Progenitor cell of endocrine pancreas (in vitro differentiated cells): ENCODE results near the gene TMEM9B. TPM values are rescaled to one million over a fixed set of nuclear protein-coding genes. Genes with fewer than 3 reads are reported as not detected.
"Not testable (repeated sequence)": the region's sequence is repeated elsewhere in the genome, so short reads cannot be mapped to it uniquely, and the experiment has no call there.

Experiments
- DNase-seq: peaks from one replicate; pipeline ENCODE4 v3.0.0; 2021; ENCODE audit warnings: low spot score; ENCODE audit not compliant: unreplicated experiment
- H3K27ac Mint-ChIP-seq: 2 replicates; pipeline ENCODE4 v1.8.0; 2021; ENCODE audit warnings: mild to moderate bottlenecking, moderate library complexity, mixed read lengths
- H3K27me3 Mint-ChIP-seq: 2 replicates; pipeline ENCODE4 v1.8.0; 2021; ENCODE audit warnings: mixed read lengths
- H3K36me3 Mint-ChIP-seq: 2 replicates; pipeline ENCODE4 v1.8.0; 2022; ENCODE audit warnings: mixed read lengths; ENCODE audit not compliant: insufficient read depth
- H3K4me1 Mint-ChIP-seq: 2 replicates; pipeline ENCODE4 v1.8.0; 2021; ENCODE audit warnings: low read depth, mixed read lengths
- H3K4me3 Mint-ChIP-seq: 2 replicates; pipeline ENCODE4 v1.8.0; 2021; ENCODE audit warnings: low read depth, mild to moderate bottlenecking, moderate library complexity, mixed read lengths
- H3K9me3 Mint-ChIP-seq: 2 replicates; pipeline ENCODE4 v1.8.0; 2021; ENCODE audit warnings: low read depth, mixed read lengths
- CTCF ChIP-seq: fragments of 200-600 bp; sonication (generic); IDR thresholded peaks from one replicate; pipeline ENCODE4 v1.5.0; 2021; ENCODE audit warnings: antibody characterized with exemption, mild to moderate bottlenecking; ENCODE audit not compliant: unreplicated experiment
- long read RNA-seq: library from polyadenylated mRNA; unstranded; transcript quantifications from one replicate; pipeline ENCODE4 v2.0.0, GENCODE V29; 2020
- total RNA-seq: library from RNA; stranded (reverse); gene quantifications from 2 replicates; pipeline ENCODE4 v1.2.1, GENCODE V29; 2021

The TMEM9B gene
- 20.4 and 21.2 TPM in 2 replicates for total RNA-seq
- long read RNA-seq, transcript TMEM9B-205 (5 exons, 2,083 nt) = major isoform, 200 of 225 reads
- long read RNA-seq, transcript TMEM9B-202 (5 exons, 1,433 nt) = minor isoform, 14 of 225 reads
- long read RNA-seq, transcript TMEM9B-201 (4 exons, 1,659 nt) = minor isoform, 9 of 225 reads
- long read RNA-seq, partial matches to known transcripts = 1 of 225 reads
- long read RNA-seq, other reads (novel, unspliced or antisense) = 1 of 225 reads

GRCh38 chr11:8964324-8965320, at the start of gene TMEM9B:
TSS of gene TMEM9B (minus strand) at chr11:8964442. CDS start at chr11:8964313, 129 bp downstream.
- Mint-ChIP-seq H3K27me3 (no peaks in the 10 kb centered on the region), H3K9me3 (no peaks in the 10 kb centered on the region), H3K4me1 (peaks cover 12% of the 10 kb centered on the region), H3K27ac (peak within 1 kb of the TSS; percentile 94), H3K36me3 (no peaks in the 10 kb centered on the region), H3K4me3 (peak within 1 kb of the TSS; percentile 89)
- peak; percentile 59 for DNase-seq
- TF ChIP-seq CTCF = no peak

GRCh38 chr11:9013373-9013772, 49.1 kb upstream of the TMEM9B start:
- Mint-ChIP-seq H3K27ac (no peak overlapping the region), H3K36me3 (no peaks in the 10 kb centered on the region), H3K9me3 (peaks cover 8% of the 10 kb centered on the region), H3K4me3 (no peak overlapping the region), H3K4me1 (no peaks in the 10 kb centered on the region), H3K27me3 (peaks cover 23% of the 10 kb centered on the region)
- no peak for DNase-seq
- TF ChIP-seq CTCF = no peak

GRCh38 chr11:9009538-9009937, 45.3 kb upstream of the TMEM9B start:
- DNase-seq, H3K4me1 Mint-ChIP-seq, H3K9me3 Mint-ChIP-seq, H3K27ac Mint-ChIP-seq, H3K4me3 Mint-ChIP-seq, H3K36me3 Mint-ChIP-seq: not testable (repeated sequence)
- peaks cover 59% of the 10 kb centered on the region for H3K27me3 Mint-ChIP-seq

GRCh38 chr11:9008661-9009060, 44.4 kb upstream of the TMEM9B start:
- no peak for TF ChIP-seq CTCF
- H3K9me3 Mint-ChIP-seq = peaks cover 8% of the 10 kb centered on the region
- no peaks in the 10 kb centered on the region for H3K36me3 Mint-ChIP-seq
- H3K4me3 Mint-ChIP-seq = no peak overlapping the region
- H3K27me3 Mint-ChIP-seq = peaks cover 59% of the 10 kb centered on the region
- no peak overlapping the region for H3K27ac Mint-ChIP-seq
- no peak for DNase-seq
- no peaks in the 10 kb centered on the region for H3K4me1 Mint-ChIP-seq

- Mint-ChIP-seq H3K27ac (no peak overlapping the region), H3K4me3 (no peak overlapping the region), H3K9me3 (peaks cover 6% of the 10 kb centered on the region), H3K27me3 (peaks cover 61% of the 10 kb centered on the region), H3K36me3 (no peaks in the 10 kb centered on the region), H3K4me1 (no peaks in the 10 kb centered on the region)
- DNase-seq = no peak
- TF ChIP-seq CTCF = no peak
Measured at GRCh38 chr11:9008011-9008550, 43.8 kb upstream of the TMEM9B start.
